ENCODE results near the gene ZNF574. TPM values are rescaled to one million over a fixed set of nuclear protein-coding genes. Genes with fewer than 3 reads are reported as not detected.

ZNF574 gene
- polyA plus RNA-seq, 3 donors, result 3.3 to 9.6 (median 4.9) TPM

DNA sequence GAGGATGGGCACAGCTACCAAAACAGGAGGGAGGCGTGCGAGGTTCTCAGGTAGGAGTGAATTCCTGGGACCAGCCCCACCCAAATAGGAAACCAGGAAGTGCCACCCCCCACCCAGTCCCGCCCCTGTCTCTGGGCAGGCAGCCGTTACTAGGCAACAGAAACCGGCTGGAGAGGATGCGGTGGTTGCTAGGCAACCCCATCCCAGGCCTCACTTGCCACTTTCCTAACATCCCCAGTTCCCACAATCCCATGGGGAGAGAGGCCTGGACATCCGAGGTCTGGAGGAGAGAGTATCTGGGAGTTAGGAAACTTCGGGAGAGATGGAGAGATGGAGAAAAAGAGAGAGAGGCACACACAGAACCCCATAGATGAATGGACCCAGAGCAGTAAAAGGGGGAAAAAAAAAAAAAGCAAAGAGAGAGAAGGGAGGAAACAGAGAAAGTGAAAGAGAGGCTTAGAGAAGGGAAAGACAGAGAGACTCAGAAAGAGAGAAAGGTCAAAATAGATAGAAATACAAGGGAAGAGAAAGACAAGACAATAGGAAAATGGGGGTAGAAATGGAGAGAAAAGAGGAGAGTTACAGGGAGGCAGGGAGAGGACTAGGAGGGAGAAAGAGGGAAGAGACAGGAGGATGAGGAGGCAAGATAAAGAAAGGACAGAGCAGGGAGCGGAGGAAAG is 9.8 kb upstream of the ZNF574 start:
- H3K27me3 ChIP-seq (ENCODE audit: control insufficient read depth in 2 of 2, insufficient read depth in 2 of 2, low read length in 2 of 2), result peaks cover 0 to 21% of the 10 kb centered on the region in 2 donors
- WGBS (ENCODE audit: insufficient coverage), result 93% methylated on average over 2 of the region's 9 CpGs
- Mint-ChIP-seq H3K4me1 (peaks cover 4% of the 10 kb centered on the region), H3K9me3 (no peaks in the 10 kb centered on the region), H3K36me3 (no peaks in the 10 kb centered on the region), H3K4me3 (no peak overlapping the region), H3K27ac (no peak overlapping the region), H3K27me3 (ENCODE audit: low read depth in 3 of 3) (peaks cover 0 to 8% (median 8%) of the 10 kb centered on the region in 3 donors)
- H3K4me2 ChIP-seq (replicated peaks; ENCODE audit: extremely low read depth, low read length, poor library complexity, severe bottlenecking), result no peak overlapping the region
- no peaks in the 10 kb centered on the region for H3K79me2 ChIP-seq (ENCODE audit: insufficient read depth, low read length)
- peaks cover 18 to 19% of the 10 kb centered on the region in 2 donors for H3K4me1 ChIP-seq (ENCODE audit: control insufficient read depth in 1 of 2, insufficient read depth in 2 of 2, low read length in 2 of 2)
- no peaks in the 10 kb centered on the region for H3K9me3 ChIP-seq (replicated peaks in 1 of 2; ENCODE audit: control insufficient read depth in 1 of 2, insufficient read depth in 1 of 2, low read length in 2 of 2)
- no peak for DNase-seq
- intact Hi-C loops (cut with micrococcal nuclease), result no loop called here
- H3K27ac ChIP-seq (ENCODE audit: low read depth in 1 of 2, low read length in 2 of 2), result no peak overlapping the region
- no peaks in the 10 kb centered on the region for H3K36me3 ChIP-seq (replicated peaks in 1 of 2; ENCODE audit: control insufficient read depth in 1 of 2, insufficient read depth in 2 of 2, low read length in 2 of 2)
- H3K9ac ChIP-seq (ENCODE audit: insufficient read depth, low read length, poor library complexity, severe bottlenecking), result no peak overlapping the region
- H4K20me1 ChIP-seq (ENCODE audit: insufficient read depth, low read length), result no peaks in the 10 kb centered on the region
- no peak overlapping the region for H3K4me3 ChIP-seq (replicated peaks in 1 of 3; ENCODE audit: low read depth in 2 of 3, low read length in 3 of 3)
- TF ChIP-seq, protein P1, sequence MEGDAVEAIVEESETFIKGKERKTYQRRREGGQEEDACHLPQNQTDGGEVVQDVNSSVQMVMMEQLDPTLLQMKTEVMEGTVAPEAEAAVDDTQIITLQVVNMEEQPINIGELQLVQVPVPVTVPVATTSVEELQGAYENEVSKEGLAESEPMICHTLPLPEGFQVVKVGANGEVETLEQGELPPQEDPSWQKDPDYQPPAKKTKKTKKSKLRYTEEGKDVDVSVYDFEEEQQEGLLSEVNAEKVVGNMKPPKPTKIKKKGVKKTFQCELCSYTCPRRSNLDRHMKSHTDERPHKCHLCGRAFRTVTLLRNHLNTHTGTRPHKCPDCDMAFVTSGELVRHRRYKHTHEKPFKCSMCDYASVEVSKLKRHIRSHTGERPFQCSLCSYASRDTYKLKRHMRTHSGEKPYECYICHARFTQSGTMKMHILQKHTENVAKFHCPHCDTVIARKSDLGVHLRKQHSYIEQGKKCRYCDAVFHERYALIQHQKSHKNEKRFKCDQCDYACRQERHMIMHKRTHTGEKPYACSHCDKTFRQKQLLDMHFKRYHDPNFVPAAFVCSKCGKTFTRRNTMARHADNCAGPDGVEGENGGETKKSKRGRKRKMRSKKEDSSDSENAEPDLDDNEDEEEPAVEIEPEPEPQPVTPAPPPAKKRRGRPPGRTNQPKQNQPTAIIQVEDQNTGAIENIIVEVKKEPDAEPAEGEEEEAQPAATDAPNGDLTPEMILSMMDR (IDR thresholded peaks at IDR 0.05), result no peak
- H2AFZ ChIP-seq (ENCODE audit: insufficient read depth, low read depth, low read length, poor library complexity, severe bottlenecking), result no peak overlapping the region

DNA sequence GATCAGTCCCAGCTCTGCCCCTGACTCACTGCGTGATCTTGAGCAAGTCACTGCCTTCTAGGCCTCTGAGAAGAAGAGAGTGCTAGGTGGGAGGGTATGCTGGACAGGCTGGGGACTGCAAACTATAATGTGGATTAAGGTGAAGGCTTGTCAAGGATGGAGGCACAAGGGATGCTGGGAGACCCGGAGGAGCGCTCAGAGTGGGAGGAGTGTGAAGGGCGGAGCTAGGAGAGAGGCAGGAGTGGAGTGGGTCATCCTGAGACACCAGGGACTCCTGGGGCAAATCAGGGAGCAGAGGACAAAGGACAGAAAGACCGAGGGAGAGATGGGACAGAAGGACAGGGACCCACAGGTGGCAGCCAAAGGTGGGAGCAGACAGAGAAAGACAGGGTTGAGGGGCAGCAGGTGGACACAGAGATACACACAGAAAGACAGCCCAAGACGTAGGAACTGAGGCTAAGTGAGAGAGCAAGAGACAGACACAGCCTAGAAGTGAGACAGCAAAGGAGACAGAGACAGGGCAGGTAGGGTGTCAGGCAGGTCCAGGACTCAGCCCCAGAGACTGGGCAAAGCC is 8.6 kb upstream of the ZNF574 start:
- 93% methylated on average over 6 of the region's 6 CpGs for WGBS (ENCODE audit: insufficient coverage)
- Mint-ChIP-seq H3K4me3 (no peak overlapping the region), H3K27me3 (ENCODE audit: low read depth in 3 of 3) (peaks cover 0 to 10% (median 8%) of the 10 kb centered on the region in 3 donors), H3K4me1 (peaks cover 4% of the 10 kb centered on the region), H3K9me3 (peaks cover 0 to 3% (median 0%) of the 10 kb centered on the region in 7 donors), H3K36me3 (no peaks in the 10 kb centered on the region), H3K27ac (no peak overlapping the region)
- no peaks in the 10 kb centered on the region for H4K20me1 ChIP-seq (ENCODE audit: insufficient read depth, low read length)
- no peak overlapping the region for H3K9ac ChIP-seq (ENCODE audit: insufficient read depth, low read length, poor library complexity, severe bottlenecking)
- H3K27ac ChIP-seq (ENCODE audit: low read depth in 1 of 2, low read length in 2 of 2), result no peak overlapping the region
- no peak overlapping the region for H3K4me3 ChIP-seq (replicated peaks in 1 of 3; ENCODE audit: low read depth in 2 of 3, low read length in 3 of 3)
- no peaks in the 10 kb centered on the region for H3K36me3 ChIP-seq (replicated peaks in 1 of 2; ENCODE audit: control insufficient read depth in 1 of 2, insufficient read depth in 2 of 2, low read length in 2 of 2)
- peaks cover 18 to 19% of the 10 kb centered on the region in 2 donors for H3K4me1 ChIP-seq (ENCODE audit: control insufficient read depth in 1 of 2, insufficient read depth in 2 of 2, low read length in 2 of 2)
- DNase-seq, result no peak
- H3K79me2 ChIP-seq (ENCODE audit: insufficient read depth, low read length), result no peaks in the 10 kb centered on the region
- TF ChIP-seq, protein P1 (IDR thresholded peaks at IDR 0.05), result no peak
- intact Hi-C loops (cut with micrococcal nuclease), result no loop called here
- peaks cover 0 to 21% of the 10 kb centered on the region in 2 donors for H3K27me3 ChIP-seq (ENCODE audit: control insufficient read depth in 2 of 2, insufficient read depth in 2 of 2, low read length in 2 of 2)
- H2AFZ ChIP-seq (ENCODE audit: insufficient read depth, low read depth, low read length, poor library complexity, severe bottlenecking), result no peak overlapping the region
- H3K9me3 ChIP-seq (replicated peaks in 1 of 2; ENCODE audit: control insufficient read depth in 1 of 2, insufficient read depth in 1 of 2, low read length in 2 of 2), result no peaks in the 10 kb centered on the region
- no peak overlapping the region for H3K4me2 ChIP-seq (replicated peaks; ENCODE audit: extremely low read depth, low read length, poor library complexity, severe bottlenecking)

Measured in CD14-positive monocyte (primary cell).